ENCODE measurements around the gene CAMK2B.
A peak's percentile ranks its signal among the peaks of the same experiment; 100 is the strongest.

The CAMK2B gene

GRCh38 chr7:44273681-44274622 lies 51.4 kb downstream of the CAMK2B start:
- DNase-seq, result no peak

GRCh38 chr7:44272981-44273380 lies 52.4 kb downstream of the CAMK2B start:
- no peak for DNase-seq

- no peak for DNase-seq
Observed at GRCh38 chr7:44272456-44272855, 52.9 kb downstream of the CAMK2B start.

GRCh38 chr7:44269943-44270493 lies 55.4 kb downstream of the CAMK2B start:
- DNase-seq, result no peak

- DNase-seq, result no peak
Observed at GRCh38 chr7:44269417-44269816, 56.0 kb downstream of the CAMK2B start.

GRCh38 chr7:44268671-44269070 lies 56.7 kb downstream of the CAMK2B start:
- no peak for DNase-seq

GRCh38 chr7:44267719-44268421 lies 57.5 kb downstream of the CAMK2B start:
- DNase-seq, result no peak

- DNase-seq, result no peak
Observed at GRCh38 chr7:44267178-44267577, 58.2 kb downstream of the CAMK2B start.

GRCh38 chr7:44266526-44266925 lies 58.9 kb downstream of the CAMK2B start:
- no peak for DNase-seq

GRCh38 chr7:44265728-44266127 lies 59.7 kb downstream of the CAMK2B start:
- no peak for DNase-seq

- no peak for DNase-seq
Observed at GRCh38 chr7:44264221-44264931, 61.0 kb downstream of the CAMK2B start.

GRCh38 chr7:44263326-44264082 lies 61.9 kb downstream of the CAMK2B start:
- no peak for DNase-seq

- DNase-seq, result no peak
Observed at GRCh38 chr7:44262031-44262430, 63.4 kb downstream of the CAMK2B start.

- DNase-seq, result no peak
Observed at GRCh38 chr7:44261240-44261639, 64.2 kb downstream of the CAMK2B start.

GRCh38 chr7:44259547-44260457 lies 65.6 kb downstream of the CAMK2B start:
- DNase-seq, result no peak

GRCh38 chr7:44258865-44259546 lies 66.4 kb downstream of the CAMK2B start:
- no peak for DNase-seq

GRCh38 chr7:44258423-44258760 lies 67.0 kb downstream of the CAMK2B start:
- DNase-seq, result no peak

- DNase-seq, result peak; percentile 45
Observed at GRCh38 chr7:44257618-44258422, 67.6 kb downstream of the CAMK2B start.

- no peak for DNase-seq
Observed at GRCh38 chr7:44257213-44257612, 68.2 kb downstream of the CAMK2B start.

GRCh38 chr7:44256459-44256858 lies 68.9 kb downstream of the CAMK2B start:
- DNase-seq, result no peak
